Gastrocnemius medialis (tissue), 4 donors: ENCODE measurements around the gene IQGAP1. TPM values are rescaled to one million over a fixed set of nuclear protein-coding genes. Genes with fewer than 3 reads are reported as not detected.
A peak's percentile ranks its signal among the peaks of the same experiment; 100 is the strongest.

Experiments
- ATAC-seq, 2 donors: fragments of 150-250 bp; one replicate each; pipeline ENCODE4 v1.9.1; 2016
- DNase-seq, 2 donors: peaks; one replicate each; pipeline ENCODE4 v3.0.0-alpha.2; 2019
- H3K27ac ChIP-seq, 4 donors: fragments of 200-600 bp; sonication (generic); 1 replicate in 1 of 4; 2 replicates in 3 of 4; pipeline ENCODE4 v1.5.1; 2016 to 2018; ENCODE audit warnings: mild to moderate bottlenecking in 2 of 4, moderate library complexity in 1 of 4
- H3K27me3 ChIP-seq, 3 donors: fragments of 200-600 bp; sonication (generic) in 2 of 3; 1 replicate in 1 of 3; 2 replicates in 2 of 3; pipeline versions ENCODE4 v1.5.1 to v1.6.0; 2016 to 2019; ENCODE audit warnings: mild to moderate bottlenecking in 1 of 3, moderate library complexity in 1 of 3
- H3K36me3 ChIP-seq, 2 donors: fragments of 200-600 bp; sonication (generic) in 1 of 2; one replicate each; pipeline ENCODE4 v1.5.1; 2017 to 2018
- H3K4me1 ChIP-seq, 2 donors: fragments of 200-600 bp; sonication (generic) in 1 of 2; one replicate each; pipeline ENCODE4 v1.5.1; 2016 to 2017; ENCODE audit warnings: mild to moderate bottlenecking in 2 of 2
- H3K4me3 ChIP-seq, 4 donors: fragments of 200-600 bp; sonication (generic) in 3 of 4; 1 replicate in 1 of 4; 2 replicates in 3 of 4; pipeline ENCODE4 v1.5.1; 2016 to 2019; ENCODE audit warnings: mild to moderate bottlenecking in 2 of 4
- H3K9me3 ChIP-seq, 3 donors: fragments of 200-600 bp; sonication (generic) in 2 of 3; 1 replicate in 1 of 3; 2 replicates in 2 of 3; pipeline ENCODE4 v1.5.1; 2016 to 2019
- CTCF ChIP-seq, 5 experiments: fragments of 450-650 bp in 3 of 5; fragments of 200-600 bp in 2 of 5; sonication (generic) in 2 of 5; IDR thresholded peaks in 4 of 5; conservative IDR thresholded peaks in 1 of 5; 1 replicate in 4 of 5; 2 replicates in 1 of 5; pipeline ENCODE4 v1.5.1; 2016 to 2019; ENCODE audit warnings: antibody characterized with exemption in 5 of 5, mild to moderate bottlenecking in 3 of 5, moderate library complexity in 3 of 5
- POLR2A ChIP-seq, 2 donors: fragments of 450-650 bp; IDR thresholded peaks; one replicate each; pipeline ENCODE4 v1.6.1; 2017; ENCODE audit warnings: antibody characterized with exemption in 2 of 2, mild to moderate bottlenecking in 2 of 2, moderate library complexity in 2 of 2
- in situ Hi-C, 4 donors: fragments of 200-750 bp; cut with MboI; loops; one replicate each; pipeline versions ENCODE4 v1.15.0 to v1.8.0; 2017; ENCODE audit warnings: low sequenced_read_pairs in 4 of 4
- intact Hi-C: fragments of 100-400 bp; cut with DNase I; formaldehyde crosslinking; loops from one replicate; pipeline ENCODE4 v1.15.1; 2023; ENCODE audit warnings: low total_unique reads
- total RNA-seq, 4 donors: library from RNA; depleted of rRNA; stranded (reverse); fragments of >200 nt; gene quantifications; one replicate each; pipeline versions ENCODE4 v1.1.0 to v1.2.3, GENCODE V29; 2016

The IQGAP1 gene
- total RNA-seq, 4 donors from 2014 or later, result 39.1 to 92.7 (median 59.1) TPM

DNA sequence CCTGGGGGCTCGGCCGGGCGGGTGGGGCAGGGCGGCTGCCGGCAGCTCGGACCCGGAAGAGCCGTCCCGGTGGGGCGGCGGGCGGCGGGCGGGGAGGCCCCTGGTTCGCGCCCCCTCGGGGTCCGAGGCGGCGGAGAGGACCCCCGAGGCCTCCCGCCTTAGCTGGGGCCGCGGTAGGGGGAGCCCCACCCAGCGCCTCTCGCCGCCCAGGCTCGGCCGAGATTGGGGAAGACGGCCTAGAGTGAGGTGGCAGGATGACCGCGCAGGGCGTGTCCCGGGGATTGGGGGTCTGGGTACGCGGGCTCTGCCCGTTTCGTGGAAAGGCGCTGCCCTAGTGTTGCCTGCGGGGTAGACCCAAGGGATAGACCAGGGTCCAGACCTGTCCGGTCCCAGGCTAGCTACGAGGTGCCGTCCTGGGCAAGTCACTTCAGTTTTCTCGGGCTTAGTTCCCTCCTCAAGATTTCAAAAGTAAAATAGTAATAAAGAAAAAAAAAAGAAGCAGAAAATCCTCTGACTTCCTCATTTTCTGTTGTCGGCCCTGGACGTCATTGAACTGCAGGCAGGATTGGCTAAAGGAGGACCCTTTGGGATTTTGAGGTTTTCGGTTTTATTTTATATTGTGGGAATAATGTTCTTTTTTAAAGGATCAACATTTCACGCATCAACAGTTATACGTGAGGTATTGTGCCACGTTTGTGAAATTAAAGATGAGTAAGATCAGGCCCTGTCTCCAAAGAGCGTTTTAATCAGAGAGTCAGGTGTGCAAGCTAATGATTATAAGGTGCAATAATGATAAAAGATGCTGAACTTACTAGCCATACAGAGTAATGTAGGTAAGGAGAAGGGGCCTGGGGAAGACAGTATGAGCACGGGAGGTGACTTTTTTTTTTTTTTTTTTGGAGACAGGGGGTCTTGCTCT lies 679 bp downstream of the IQGAP1 start:
- peak; percentile 36 to 66 for DNase-seq
- ATAC-seq, result peak; percentile 45 to 53
- peak overlapping the region; percentile 91 to 100 (median 96) for H3K27ac ChIP-seq
- TF ChIP-seq CTCF (IDR thresholded peaks at IDR 0.05 in 4 of 5, conservative IDR thresholded peaks at IDR 0.05 in 1 of 5) (peak in 1 of 5 experiments; percentile 8), POLR2A (IDR thresholded peaks at IDR 0.05) (peak in 1 of 2 donors; percentile 21)
- intact Hi-C loops, result loop anchor here (1.0 kb wide), 1 partner anchor 36 kb away; the partner anchor contains the start of gene ZNF774
- peak overlapping the region; percentile 74 to 89 (median 78) for H3K4me3 ChIP-seq
- H3K9me3 ChIP-seq, result no peaks in the 10 kb centered on the region
- H3K36me3 ChIP-seq, result peaks cover 0 to 14% of the 10 kb centered on the region in 2 donors
- peaks cover 47 to 49% of the 10 kb centered on the region in 2 donors for H3K4me1 ChIP-seq
- in situ Hi-C loops, result no loop called here
- no peaks in the 10 kb centered on the region for H3K27me3 ChIP-seq

GRCh38 chr15:90389513-90389912 lies 1.5 kb downstream of the IQGAP1 start:
- Histone ChIP-seq H3K36me3 (peaks cover 0 to 14% of the 10 kb centered on the region in 2 donors), H3K4me3 (peak overlapping the region; percentile 74 to 89 (median 78)), H3K9me3 (no peaks in the 10 kb centered on the region), H3K4me1 (peaks cover 55 to 57% of the 10 kb centered on the region in 2 donors), H3K27me3 (no peaks in the 10 kb centered on the region), H3K27ac (peak overlapping the region; percentile 91 to 100 (median 96))
- TF ChIP-seq CTCF (IDR thresholded peaks at IDR 0.05 in 4 of 5, conservative IDR thresholded peaks at IDR 0.05 in 1 of 5) (no peak), POLR2A (IDR thresholded peaks at IDR 0.05) (no peak)
- DNase-seq, result no peak
- in situ Hi-C loops (no loop called here), intact Hi-C loops (no loop called here)
- ATAC-seq, result no peak

GRCh38 chr15:90393040-90393439 lies 5.0 kb downstream of the IQGAP1 start:
- Histone ChIP-seq H3K4me1 (peaks cover 84 to 85% of the 10 kb centered on the region in 2 donors), H3K9me3 (no peaks in the 10 kb centered on the region), H3K36me3 (peaks cover 0 to 14% of the 10 kb centered on the region in 2 donors), H3K4me3 (peak overlapping the region in 3 of 4 donors; percentile 1 to 22 (median 21)), H3K27ac (peak overlapping the region; percentile 91 to 100 (median 96)), H3K27me3 (no peaks in the 10 kb centered on the region)
- ATAC-seq (no peak), DNase-seq (no peak)
- intact Hi-C loops, result no loop called here
- TF ChIP-seq POLR2A (IDR thresholded peaks at IDR 0.05) (no peak), CTCF (IDR thresholded peaks at IDR 0.05 in 4 of 5, conservative IDR thresholded peaks at IDR 0.05 in 1 of 5) (no peak)
- in situ Hi-C loops, result no loop called here

DNA sequence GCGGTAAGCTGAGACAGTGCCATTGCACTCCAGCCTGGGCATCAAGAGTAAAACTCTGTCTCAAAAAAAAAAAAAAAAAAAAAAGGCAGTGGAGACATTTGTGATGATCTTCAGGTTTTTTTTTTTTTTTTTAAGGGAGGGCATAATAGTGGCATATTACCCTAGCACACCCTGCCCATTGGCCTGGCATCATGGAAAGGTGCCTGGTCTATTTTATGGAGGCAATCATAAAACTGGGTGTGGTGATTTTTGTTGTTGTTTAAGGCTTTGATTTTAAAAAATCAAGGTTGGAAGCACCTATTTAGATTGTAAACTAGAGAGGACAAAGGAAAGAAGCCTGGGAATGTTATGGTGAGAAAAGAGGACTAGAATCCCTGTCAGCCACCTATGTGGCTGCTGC lies 6.0 kb downstream of the IQGAP1 start:
- H3K4me1 ChIP-seq, result peaks cover 94 to 95% of the 10 kb centered on the region in 2 donors
- H3K9me3 ChIP-seq, result no peaks in the 10 kb centered on the region
- H3K36me3 ChIP-seq, result peaks cover 0 to 14% of the 10 kb centered on the region in 2 donors
- TF ChIP-seq POLR2A (IDR thresholded peaks at IDR 0.05) (no peak), CTCF (IDR thresholded peaks at IDR 0.05 in 4 of 5, conservative IDR thresholded peaks at IDR 0.05 in 1 of 5) (no peak)
- no peaks in the 10 kb centered on the region for H3K27me3 ChIP-seq
- in situ Hi-C loops, result no loop called here
- peak overlapping the region; percentile 91 to 100 (median 96) for H3K27ac ChIP-seq
- no peak for ATAC-seq
- intact Hi-C loops, result no loop called here
- DNase-seq, result no peak
- H3K4me3 ChIP-seq, result peak overlapping the region in 3 of 4 donors; percentile 12 to 22 (median 21)
